HG03565 (cell line): ENCODE data around the gene SPTB.
"Not testable (repeated sequence)": the region's sequence is repeated elsewhere in the genome, so short reads cannot be mapped to it uniquely, and the experiment has no call there.

ENCODE experiments used
- ATAC-seq: cut with Tn5 transposase; IDR thresholded peaks from one replicate; pipeline ENCODE4 v1.9.1; 2021; ENCODE audit warnings: mild to moderate bottlenecking, moderate library complexity; ENCODE audit not compliant: unreplicated experiment

SPTB gene

DNA sequence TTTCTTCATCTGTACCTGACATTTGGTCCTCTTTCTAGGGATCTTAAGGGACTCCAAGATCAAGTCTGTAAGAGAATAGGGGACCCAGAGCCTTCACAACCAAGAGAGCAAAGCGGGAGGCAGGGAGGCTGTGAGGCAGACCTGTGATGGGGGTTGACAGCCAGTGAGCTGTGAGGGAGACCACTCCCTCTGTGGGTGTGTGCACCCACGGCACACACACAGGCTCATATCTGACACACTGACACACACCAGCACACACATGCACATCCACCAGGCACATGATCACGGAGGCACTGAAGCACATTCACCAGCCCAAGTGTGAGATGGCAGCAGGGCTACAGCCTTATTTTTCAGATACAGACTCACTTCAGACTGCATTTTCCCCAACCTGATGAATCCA, 55.2 kb downstream of the SPTB start:
- ATAC-seq, result no peak

- no peak for ATAC-seq
Measured at GRCh38 chr14:64823305-64823861, 56.3 kb downstream of the SPTB start.

- no peak for ATAC-seq
Measured at GRCh38 chr14:64821651-64822050, 58.1 kb downstream of the SPTB start.

DNA sequence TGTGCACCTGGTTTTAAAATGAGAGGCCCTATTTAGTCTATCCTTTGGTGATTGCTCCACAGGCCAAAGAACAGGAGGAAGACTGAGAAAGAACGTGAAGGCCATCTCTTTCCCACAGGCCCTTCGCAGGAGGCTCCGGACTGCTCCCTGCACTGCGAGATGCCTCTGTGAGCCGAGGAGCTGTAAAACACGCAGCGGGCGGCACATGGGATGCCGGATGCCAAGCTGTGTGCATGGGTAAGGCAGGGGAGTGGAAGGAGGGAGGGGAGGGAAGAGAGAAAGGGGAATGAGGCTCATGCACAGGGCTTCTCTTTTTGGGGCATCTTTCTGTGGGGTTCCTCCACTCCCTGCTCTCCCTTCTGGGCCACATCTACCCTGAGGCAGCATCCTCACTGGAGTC, 61.6 kb downstream of the SPTB start:
- ATAC-seq, result no peak

DNA sequence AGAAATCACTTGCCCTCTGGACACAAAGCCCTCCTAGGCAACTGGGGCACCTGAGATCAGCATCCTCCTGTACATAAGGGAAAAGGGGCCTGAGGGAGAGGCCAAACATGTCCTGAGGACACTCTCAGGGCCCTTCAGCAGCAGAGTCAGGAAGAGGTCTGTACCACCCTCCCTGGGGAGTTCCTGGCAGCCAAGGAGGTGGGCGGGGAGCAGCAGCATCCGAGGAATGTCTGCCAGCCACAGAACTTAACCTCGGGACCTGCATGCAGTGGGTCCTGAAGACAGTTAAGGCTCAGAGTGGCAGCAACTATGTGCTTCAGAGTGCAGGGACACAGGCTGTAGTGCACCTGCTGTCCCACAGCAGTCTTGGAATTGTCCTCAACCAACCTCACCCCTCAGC, 62.1 kb downstream of the SPTB start:
- no peak for ATAC-seq

GRCh38 chr14:64816221-64816783, 63.4 kb downstream of the SPTB start:
- no peak for ATAC-seq

GRCh38 chr14:64815257-64815656, 64.5 kb downstream of the SPTB start:
- ATAC-seq, result no peak

DNA sequence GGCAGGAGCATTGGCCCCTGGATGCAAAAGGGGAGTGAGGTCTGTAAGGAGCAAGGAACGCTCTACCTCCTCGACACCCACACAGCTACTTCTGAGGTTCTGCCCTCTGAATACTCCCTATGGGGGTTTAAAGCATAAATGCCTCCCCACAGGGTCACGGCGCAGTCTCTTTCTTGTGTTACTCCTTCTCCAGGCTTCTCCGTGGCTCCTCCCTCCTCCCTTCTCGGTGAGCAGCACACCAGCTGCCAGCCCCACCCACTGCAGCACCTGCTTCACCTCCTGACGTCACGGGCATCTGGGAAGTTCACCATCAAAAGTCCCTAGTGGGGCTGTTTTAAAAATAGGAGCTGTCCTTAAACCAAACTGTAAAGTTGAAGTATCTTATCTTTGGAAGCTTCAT, 67.3 kb downstream of the SPTB start:
- no peak for ATAC-seq

DNA sequence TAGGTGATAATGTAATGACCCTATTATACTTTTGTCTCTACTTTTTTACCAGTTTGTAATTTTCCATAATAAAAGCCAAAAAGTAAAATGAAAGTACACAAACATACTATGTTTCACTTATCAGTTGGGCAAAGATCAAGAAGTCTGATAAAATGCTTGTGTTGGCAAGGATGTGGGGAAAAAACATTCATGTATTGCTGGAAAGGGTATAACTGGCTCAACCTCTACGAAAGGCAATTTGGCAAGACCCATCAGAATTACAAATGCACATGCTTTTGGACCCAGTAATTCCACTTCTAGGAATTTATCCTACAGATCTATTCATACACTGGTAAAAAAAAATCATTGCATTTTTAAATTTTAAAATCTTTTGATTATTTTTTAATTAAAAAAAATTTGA, 68.0 kb downstream of the SPTB start:
- ATAC-seq, result no peak

DNA sequence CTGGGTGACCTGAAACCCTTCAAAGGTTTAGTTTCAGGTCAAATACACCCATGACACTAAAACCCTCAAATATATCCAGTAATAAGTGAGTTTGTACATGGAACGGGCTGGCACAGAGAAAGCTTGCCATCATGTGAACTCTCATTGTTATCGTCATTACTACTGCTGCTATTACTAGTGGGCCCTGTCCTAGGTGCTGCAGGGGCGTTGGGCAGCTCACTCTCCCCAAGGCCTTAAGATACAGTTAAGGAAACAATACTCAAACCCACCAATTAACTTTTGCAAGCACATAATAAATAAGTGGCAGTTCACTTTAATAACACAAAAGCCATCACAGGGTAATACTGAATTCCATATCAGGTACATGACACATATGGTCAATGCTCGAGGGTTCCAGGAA, 71.3 kb downstream of the SPTB start:
- no peak for ATAC-seq

DNA sequence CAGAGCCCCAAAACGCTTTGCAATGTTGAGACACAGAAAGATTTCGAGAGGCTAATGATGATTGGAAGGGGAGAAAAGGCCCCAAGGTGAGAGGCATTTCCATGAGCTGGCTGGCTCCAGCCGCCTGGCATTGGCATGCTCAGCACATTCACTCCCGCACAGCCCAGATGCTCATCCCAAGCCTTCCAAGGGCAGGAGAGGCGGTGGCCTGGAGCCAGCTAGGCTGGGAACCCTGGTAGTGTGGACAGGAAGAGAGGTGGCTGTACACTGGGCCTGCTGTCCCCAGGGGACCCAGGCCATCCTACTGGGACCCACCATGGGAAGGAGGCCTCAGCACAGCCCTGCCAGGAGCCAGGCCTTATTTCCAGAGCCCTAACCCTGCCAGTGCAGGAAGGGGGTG, 72.2 kb downstream of the SPTB start:
- ATAC-seq, result no peak

DNA sequence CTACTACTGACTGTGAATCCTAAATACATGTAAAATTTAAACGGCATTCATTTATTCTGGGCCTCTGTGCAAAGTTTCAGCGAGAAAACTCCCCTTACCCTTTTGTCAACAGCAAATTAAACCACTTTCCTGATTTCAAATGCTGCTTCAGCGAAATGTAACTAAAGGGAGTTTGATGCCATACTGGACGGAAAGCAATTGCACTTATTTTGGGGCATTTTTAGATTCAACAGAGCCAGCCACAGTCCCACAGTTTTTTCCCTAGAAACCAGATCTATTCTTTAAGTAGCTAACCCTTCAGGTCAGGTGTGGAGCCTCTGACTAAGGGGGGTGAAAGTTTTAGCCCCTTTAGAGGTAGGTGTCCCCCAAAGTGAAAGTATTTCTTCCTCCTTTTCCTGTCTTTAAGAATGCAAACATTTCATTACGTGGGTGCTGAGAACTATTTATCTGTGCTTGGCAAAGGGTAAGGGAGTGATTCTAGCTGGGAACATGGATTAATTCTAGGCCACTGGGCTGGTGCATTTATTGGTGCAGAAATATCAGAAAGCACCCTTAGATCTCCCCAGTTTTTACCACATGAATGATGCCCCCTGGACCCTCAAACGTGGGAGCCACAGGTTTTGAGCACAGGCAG, 72.7 kb downstream of the SPTB start:
- ATAC-seq, result no peak

GRCh38 chr14:64806202-64806861, 73.4 kb downstream of the SPTB start:
- ATAC-seq, result no peak

- ATAC-seq, result not testable (repeated sequence)
Measured at GRCh38 chr14:64805646-64806045, 74.1 kb downstream of the SPTB start.

- no peak for ATAC-seq
Measured at GRCh38 chr14:64804754-64805260, 74.9 kb downstream of the SPTB start.

GRCh38 chr14:64801800-64802199, 77.9 kb downstream of the SPTB start:
- no peak for ATAC-seq

DNA sequence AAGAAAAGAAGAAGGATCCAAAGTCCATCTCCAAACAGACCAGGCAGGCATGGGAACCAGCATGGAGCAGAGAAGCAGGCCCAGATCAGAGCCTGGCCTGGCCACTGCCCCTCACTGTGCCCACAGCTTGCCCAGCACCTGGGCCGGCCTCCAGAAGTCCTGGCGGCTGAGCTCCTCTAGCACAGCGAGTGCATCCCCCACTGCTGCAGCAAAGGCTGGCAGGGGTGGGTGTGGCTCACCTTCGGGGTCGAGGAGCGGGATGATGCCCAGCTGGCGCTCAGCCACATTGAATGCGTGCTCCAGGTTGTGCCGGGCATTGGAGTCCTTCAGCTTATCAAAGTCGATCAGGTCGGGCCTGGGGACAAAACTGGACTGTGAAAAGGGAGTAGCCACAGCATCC, 78.7 kb downstream of the SPTB start:
- ATAC-seq, result no peak

GRCh38 chr14:64800000-64800399, 79.7 kb downstream of the SPTB start:
- ATAC-seq, result no peak

DNA sequence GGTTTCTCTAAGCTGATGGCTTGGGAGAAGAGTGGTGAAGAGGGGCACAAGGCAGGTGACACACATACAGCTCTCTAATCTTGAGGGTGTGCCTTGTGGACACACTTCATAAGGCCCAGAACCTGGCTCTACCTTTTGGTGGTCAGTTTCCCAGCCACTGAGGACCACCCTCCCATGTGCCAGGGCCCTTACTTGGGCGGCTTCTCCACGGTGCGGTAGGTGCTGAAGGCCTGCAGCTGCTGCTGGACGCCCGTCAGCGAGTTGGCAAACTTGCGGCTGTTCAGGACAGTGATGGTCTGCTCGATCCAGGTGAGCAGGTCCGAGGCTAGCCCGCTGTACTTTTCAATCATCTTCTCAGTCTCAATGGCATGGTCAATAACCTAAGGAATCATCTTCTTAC, 80.2 kb downstream of the SPTB start:
- ATAC-seq, result no peak

- ATAC-seq, result no peak
Measured at GRCh38 chr14:64796369-64796768, 83.3 kb downstream of the SPTB start.

- no peak for ATAC-seq
Measured at GRCh38 chr14:64795921-64796320, 83.8 kb downstream of the SPTB start.

- no peak for ATAC-seq
Measured at GRCh38 chr14:64795211-64795610, 84.5 kb downstream of the SPTB start.
